ENCODE results near the gene CTDP1.
"Not testable (repeated sequence)": the region's sequence is repeated elsewhere in the genome, so short reads cannot be mapped to it uniquely, and the experiment has no call there.

CTDP1 gene

DNA sequence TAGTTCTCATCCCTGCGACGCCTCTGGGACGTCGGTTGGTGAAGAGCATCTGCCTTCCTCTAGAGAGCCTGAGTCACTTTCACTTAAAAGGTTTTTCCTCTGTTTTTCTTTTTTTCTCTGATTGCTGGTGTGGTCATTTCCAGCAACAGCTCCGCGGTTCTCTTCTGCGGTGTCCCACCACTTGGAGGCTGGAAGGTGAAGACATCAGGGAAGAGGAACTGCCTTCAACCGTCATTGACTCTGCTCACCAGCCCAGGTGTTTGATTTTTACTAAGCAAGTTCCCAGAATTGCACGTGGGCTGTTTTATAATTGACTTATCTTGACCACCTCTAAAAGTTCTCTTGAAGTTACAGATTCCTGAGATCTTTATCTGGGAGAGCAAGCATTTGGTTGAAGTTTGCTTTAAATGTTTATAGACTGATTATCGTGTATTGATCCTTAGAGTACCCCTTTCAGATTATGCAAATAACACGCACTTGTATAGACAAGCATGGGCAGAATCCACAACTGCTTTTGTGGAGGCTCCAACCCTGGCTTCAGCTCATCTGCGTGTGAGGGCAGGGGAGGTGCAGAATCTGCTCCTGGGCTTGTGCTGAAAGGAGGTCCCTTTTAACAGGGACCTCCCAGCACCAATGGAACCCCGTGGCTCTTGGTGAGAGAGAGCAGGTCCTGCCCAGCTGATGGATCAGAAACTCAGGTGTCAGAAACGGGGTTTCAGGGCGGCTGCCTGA is 3.5 kb downstream of the CTDP1 start:
- no peak for DNase-seq (ENCODE audit: low spot score)

- no peak for DNase-seq (ENCODE audit: low spot score)
Measured at GRCh38 chr18:79683626-79684282, 4.2 kb downstream of the CTDP1 start.

DNA sequence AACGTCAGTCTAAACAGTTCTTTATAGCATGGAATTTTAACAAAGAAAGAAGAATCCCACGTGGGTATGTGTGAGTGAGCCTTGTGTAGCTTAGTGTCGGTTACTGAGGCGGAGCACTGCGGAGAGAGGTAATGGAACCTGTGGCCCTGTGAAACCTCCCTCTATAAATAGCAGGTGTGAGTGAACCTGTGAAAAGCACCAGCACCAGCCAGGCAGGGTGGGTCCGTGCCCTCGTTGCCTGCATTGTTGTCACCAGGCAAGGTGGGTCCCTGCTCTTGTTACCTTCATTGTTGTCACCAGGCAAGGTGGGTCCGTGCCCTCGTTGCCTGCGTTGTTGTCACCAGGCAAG is 4.7 kb downstream of the CTDP1 start:
- no peak for DNase-seq (ENCODE audit: low spot score)

DNA sequence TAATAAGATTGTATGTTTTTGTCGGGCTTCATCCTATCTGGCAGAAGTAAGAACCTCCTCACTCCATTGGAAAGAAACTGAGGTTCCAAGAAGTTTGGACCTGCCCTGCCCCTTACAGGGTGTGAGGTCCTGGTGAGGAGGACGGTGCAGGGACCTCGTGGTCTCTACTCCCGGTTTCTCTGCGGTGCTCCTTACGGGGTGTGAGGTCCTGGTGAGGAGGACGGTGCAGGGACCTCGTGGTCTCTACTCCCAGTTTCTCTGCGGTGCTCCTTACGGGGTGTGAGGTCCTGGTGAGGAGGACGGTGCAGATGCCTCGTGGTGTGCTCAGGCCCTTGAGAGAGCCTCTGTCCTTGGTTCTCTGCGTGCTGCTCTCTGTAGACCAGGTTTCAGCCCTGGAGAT is 5.2 kb downstream of the CTDP1 start:
- no peak for DNase-seq (ENCODE audit: low spot score)

DNA sequence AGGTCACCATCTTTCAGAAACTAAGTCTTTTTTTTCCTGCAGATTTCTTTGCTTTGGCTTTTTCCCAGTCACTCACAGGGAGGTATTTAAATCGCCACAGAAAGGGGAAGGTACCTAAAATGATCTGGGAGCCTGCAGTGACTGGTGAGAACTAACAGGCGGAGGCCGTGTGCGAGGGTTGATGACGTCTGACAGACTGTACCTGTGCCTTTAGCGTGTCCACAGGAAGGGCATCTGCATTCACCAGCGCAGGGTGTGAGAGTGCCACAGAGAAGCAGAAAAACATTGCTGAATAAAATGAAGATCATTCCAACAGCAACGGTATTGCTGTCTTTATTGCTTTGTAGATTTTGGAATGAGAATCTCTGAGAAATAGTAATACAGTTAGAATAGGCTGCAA is 5.7 kb downstream of the CTDP1 start:
- no peak for DNase-seq (ENCODE audit: low spot score)

GRCh38 chr18:79685971-79686370 is 6.4 kb downstream of the CTDP1 start:
- no peak for DNase-seq (ENCODE audit: low spot score)

GRCh38 chr18:79687806-79688205 is 8.2 kb downstream of the CTDP1 start:
- DNase-seq (ENCODE audit: low spot score) = no peak

GRCh38 chr18:79690071-79690470 is 10.5 kb downstream of the CTDP1 start:
- DNase-seq (ENCODE audit: low spot score) = no peak

GRCh38 chr18:79690586-79691482 is 11.2 kb downstream of the CTDP1 start:
- DNase-seq (ENCODE audit: low spot score) = no peak

GRCh38 chr18:79692056-79692455 is 12.5 kb downstream of the CTDP1 start:
- no peak for DNase-seq (ENCODE audit: low spot score)

GRCh38 chr18:79692886-79693285 is 13.3 kb downstream of the CTDP1 start:
- DNase-seq (ENCODE audit: low spot score) = no peak

DNA sequence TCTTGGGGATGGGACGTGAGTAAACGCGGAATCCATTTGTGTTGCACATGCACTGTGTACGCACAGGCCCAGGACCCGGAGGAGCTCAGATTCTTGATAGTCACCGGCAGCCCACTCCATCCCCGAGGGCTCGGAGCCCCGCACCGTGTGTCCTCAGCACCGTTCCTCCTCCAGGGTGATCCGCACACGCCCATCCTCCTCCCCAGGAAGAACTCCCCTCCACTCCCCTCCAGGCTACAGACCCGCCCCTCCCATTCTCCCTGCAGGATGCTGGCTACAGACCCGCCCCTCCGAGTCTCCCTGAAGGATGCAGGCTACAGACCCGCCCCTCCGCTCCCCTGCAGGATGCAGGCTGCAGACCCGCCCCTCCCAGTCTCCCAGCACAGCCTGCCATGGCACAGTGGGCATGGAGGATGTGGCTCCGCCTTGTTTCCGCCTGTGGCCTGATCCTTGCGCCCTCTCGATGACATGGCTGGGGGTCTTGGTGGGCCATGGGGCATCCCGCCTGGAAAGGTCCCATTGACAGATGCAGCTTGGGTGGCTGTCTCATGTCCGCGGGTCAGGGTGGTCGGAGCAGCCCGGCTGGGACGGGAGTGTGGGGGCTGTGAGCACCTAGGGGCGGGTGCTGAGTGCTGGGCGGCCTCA is 14.1 kb downstream of the CTDP1 start:
- no peak for DNase-seq (ENCODE audit: low spot score)

DNA sequence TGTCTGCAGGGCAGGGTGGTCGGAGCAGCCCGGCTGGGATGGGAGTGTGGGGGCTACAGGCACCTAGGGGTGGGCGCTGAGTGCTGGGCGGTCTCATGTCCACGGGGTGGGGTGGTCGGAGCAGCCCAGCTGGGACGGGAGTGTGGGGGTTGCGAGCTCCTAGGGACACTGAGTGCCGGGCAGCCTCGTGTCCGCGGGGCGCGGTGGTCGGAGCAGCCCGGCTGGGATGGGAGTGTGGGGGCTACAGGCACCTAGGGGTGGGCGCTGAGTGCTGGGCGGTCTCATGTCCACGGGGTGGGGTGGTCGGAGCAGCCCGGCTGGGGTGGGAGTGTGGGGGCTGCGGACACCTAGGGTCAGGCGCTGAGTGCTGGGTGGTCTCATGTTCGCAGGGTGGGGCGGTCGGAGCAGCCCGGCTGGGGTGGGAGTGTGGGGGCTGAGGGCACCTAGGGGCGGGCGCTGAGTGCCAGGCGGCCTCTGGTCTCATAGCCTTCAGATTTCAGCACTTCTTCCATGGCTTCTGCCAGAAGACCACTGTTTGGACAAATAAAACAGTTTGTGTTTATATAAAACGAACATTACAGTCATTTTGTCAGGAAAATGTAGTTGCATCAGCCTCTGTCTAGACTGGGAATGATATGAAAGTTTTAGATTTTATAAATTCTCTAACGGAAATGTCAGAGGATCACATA is 14.7 kb downstream of the CTDP1 start:
- not testable (repeated sequence) for DNase-seq (ENCODE audit: low spot score)

GRCh38 chr18:79694895-79695213 is 15.3 kb downstream of the CTDP1 start:
- no peak for DNase-seq (ENCODE audit: low spot score)

- DNase-seq (ENCODE audit: low spot score) = no peak
Measured at GRCh38 chr18:79695269-79695668, 15.7 kb downstream of the CTDP1 start.

DNA sequence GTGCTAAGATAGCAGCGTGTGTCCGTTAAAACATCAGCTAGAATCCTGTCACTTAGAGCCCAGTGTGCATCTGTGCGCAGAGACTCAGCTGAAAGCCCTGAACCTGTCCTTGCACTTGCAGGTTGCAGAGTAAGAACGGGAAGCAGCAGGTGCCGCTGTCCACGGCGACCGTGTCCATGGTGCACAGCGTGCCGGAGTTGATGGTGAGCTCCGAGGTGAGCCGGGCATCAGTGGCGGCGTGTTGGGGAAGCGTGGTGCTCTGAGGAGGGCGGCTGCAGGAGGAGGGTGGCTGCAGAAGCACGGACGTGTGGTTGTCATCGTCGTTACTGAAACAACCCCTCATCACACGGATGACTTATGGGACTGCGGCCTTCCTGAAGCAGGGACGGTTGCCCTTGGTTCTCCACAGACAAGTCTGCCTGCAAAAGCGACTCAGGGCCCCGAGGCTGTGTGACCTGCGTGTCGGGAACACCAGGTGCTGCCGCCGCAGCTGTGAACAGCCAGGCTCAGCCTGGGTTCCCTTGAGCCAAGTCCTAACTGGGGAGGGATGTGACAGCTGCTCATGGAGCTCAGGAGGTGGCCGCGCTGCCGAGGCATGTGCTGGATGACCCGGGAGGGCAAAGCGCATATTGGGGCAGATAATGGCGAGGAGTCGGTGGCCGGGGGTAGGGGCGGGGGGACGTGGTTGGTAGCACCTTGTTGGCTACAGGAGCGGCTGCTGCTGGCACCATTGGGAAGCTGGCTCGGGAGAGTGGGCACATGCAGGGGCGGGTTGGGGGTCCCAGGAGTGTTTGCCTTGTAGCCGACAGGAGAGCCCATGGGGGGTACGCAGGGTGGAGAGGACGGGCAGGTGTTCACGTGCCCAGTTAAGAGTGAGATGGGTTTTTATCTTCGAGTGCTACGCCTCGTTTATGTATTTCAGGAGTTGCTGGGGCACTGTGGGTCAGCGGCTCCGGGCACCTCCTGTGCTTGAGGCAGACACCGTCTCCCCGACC is 16.6 kb downstream of the CTDP1 start:
- no peak for DNase-seq (ENCODE audit: low spot score)

DNA sequence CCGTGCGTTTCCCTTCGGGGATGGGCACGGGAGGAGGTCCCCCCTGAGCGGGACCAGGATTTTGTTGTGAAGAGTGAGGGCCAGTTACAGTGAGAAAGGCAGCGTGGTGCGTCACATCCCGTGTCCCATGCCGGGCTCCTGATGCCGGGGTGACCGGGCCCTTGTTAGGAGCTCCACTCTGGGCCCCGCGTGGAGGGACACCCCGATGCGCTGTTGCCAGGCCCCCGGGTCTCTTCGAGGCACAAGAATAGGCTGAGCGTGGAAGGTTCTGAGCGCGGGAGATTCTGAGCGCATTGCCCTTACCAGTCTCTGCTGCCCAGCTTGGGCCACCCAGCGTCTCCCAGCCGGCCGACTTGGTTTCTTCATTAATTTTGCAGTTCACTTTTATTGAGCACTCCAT is 17.6 kb downstream of the CTDP1 start:
- DNase-seq (ENCODE audit: low spot score) = no peak

DNA sequence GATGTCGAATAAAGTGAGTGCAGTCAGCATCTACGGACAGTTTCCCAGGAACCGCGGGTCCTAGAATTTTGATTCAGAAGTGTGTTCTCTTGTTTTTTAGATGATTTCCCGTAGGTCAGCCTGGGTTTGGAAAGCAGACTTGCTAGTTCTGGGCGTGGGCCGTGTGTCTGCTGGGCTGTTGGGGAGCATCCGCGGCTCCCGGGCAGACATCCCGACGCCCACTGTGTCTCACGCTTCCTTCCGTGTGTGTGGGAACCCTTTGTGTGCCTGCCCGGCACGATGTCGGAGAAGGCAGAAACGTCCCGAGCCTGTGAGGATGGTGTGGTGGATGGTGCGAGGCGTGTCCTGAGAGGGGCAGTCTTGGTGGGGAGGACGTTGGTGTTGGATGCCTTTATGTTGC is 18.4 kb downstream of the CTDP1 start:
- DNase-seq (ENCODE audit: low spot score) = no peak

GRCh38 chr18:79698668-79699335 is 19.2 kb downstream of the CTDP1 start:
- DNase-seq (ENCODE audit: low spot score) = peak; percentile 74

DNA sequence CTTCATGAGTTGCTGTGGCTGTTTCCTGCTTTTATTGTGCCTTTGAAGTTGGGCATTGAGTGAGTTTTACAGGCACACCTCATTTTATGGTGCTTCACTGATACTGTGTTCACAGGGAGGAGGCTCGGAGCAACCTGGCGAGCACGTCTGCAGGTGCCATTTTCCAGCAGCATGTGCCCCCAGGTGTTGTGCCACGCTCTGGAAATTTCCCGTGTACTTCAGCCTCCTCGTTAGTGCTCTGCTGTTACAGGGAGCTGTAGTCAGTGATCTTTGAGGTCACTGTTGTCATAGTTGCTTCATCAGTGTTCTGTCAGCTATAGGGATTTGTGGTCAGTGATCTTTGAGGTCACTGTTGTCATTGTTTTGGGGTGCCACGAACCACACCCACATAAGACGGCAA is 20.1 kb downstream of the CTDP1 start:
- DNase-seq (ENCODE audit: low spot score) = no peak
